HG03575 (cell line): ENCODE results near the gene IQSEC2.

Experiments used
- ATAC-seq: cut with Tn5 transposase; IDR thresholded peaks from one replicate; pipeline ENCODE4 v1.9.1; 2021; ENCODE audit not compliant: unreplicated experiment, insufficient number of reproducible peaks, low FRiP score; ENCODE audit errors: extremely low read depth

The IQSEC2 gene

GRCh38 chrX:53281321-53281822, at the start of gene IQSEC2:
TSS of gene IQSEC2 (minus strand) at chrX:53281584.
- no peak for ATAC-seq

GRCh38 chrX:53330331-53330730, 48.9 kb upstream of the IQSEC2 start:
- ATAC-seq: no peak

- no peak for ATAC-seq
Measured at GRCh38 chrX:53324803-53325202, 43.4 kb upstream of the IQSEC2 start.

GRCh38 chrX:53324085-53324484, 42.7 kb upstream of the IQSEC2 start:
- ATAC-seq: no peak

DNA sequence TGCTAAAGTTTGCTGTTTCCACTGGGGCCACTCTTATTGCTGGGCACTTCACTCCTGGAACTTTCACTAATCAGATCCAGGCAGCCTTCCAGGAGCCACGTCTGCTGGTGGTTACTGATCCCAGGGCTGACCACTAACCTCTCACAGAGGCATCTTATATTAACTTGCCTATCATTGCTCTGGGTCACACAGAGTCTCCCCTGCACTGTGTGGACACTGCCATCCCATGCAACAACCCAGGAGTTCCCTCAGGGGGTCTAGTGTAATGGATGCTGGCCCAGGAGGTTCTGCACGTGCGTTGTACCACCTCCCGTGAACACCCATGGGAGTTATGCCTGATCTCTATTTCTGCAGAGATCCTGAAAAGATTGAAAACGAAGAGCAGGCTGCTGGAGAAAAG, 41.8 kb upstream of the IQSEC2 start:
- no peak for ATAC-seq

GRCh38 chrX:53321943-53322497, 40.6 kb upstream of the IQSEC2 start:
- ATAC-seq: no peak

GRCh38 chrX:53321230-53321942, 40.0 kb upstream of the IQSEC2 start:
- ATAC-seq: no peak

- ATAC-seq: no peak
Measured at GRCh38 chrX:53320543-53321229, 39.3 kb upstream of the IQSEC2 start.

GRCh38 chrX:53319614-53320542, 38.5 kb upstream of the IQSEC2 start:
- no peak for ATAC-seq

DNA sequence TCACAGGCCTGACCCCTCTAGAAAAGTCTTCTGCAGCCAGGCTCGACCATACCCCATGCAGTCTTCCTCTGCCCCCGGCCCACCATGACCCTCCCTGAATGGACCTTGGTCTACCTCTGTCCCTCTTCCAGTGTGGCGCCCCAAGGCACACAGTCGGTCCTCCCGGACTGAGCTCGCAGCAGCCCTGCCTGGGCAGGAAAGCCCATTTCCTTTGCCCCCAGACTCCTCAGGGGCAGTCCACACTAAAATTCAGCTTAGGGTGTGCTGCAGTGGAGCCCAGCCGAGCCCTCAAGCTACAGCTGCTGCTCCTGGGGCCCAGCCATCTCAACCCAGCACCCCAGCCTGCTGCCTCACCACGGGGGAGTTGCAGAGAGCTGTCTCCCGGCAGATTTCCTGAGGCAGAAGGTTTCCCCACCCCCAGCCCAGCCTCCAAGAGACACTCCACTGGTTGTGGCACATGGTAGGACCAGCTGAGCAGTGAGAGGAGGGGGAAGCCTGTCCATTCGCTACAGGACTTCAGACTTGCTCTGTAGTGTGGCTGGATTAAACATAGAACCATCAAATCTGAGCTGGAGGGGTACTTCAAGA, 37.5 kb upstream of the IQSEC2 start:
- no peak for ATAC-seq

DNA sequence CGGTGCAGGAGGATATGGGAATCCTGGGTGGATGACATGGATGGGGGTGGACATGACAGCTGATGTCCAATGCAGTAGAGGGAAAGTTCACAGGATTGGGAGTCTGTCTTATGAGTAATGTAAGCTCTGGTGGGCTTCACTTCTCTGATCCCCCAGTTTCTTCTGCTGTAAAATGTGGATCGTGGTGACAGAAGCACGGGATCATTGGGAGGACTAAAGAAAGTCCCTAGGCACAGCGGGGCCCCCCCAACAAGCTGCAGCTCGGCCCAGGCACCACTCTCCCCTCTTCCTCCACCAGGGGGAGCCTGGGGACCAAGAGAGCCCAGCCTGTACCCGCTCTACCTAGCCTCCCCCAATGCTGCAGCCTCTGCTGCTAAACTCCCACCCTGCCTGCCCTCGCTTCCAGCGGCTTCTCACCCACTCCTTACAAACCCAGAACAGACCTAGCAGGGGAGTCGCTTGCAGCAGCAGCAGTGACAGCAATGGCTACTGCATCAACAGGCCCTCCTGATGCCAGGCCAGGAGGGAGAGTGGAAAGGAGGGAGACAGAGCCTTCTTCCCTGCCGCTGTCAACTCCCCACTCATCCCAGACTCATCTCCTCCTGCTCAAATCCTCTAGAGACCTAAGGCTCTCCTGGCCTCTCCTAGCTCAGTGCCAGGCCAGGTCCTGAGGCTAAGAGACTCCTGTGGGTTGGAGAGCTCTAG, 36.1 kb upstream of the IQSEC2 start:
- no peak for ATAC-seq

- no peak for ATAC-seq
Measured at GRCh38 chrX:53316860-53317237, 35.5 kb upstream of the IQSEC2 start.

DNA sequence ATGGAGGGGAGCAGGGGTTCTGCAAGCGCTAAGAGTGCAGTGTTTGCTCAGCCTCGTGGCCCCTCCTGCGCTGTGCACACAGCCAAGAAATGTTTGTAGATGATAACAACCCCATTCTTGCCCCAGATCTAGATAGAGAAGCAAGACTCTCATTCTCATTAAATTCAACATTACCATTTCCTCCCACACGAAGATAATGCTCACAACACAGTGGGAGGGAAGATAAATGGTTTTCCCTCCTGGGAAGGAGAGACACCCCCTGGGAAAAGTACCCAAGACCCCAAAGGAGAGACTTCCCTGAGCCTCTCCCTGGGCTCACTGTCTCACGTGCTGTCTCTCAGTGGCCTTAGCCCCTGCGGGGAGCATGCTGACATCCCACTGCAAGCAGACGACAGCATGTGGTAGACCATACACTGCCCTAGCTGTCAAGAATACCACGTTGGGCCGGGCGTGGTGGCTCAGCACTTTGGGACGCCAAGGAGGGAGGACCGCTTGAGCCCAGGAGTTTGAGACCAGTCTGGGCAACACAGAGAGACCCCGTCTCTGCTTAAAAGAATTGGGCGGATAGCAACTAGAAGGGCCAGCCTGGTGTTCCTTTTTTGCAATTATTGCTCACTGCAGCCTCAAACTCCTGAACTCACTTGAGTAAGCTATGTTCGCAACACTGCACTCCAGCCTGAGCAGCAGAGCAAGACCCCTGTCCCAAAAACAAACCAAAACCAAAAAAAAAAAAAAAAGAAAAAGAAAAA, 34.9 kb upstream of the IQSEC2 start:
- no peak for ATAC-seq

- ATAC-seq: no peak
Measured at GRCh38 chrX:53313728-53314105, 32.3 kb upstream of the IQSEC2 start.

- no peak for ATAC-seq
Measured at GRCh38 chrX:53312946-53313727, 31.8 kb upstream of the IQSEC2 start.

- no peak for ATAC-seq
Measured at GRCh38 chrX:53309837-53310236, 28.5 kb upstream of the IQSEC2 start.

DNA sequence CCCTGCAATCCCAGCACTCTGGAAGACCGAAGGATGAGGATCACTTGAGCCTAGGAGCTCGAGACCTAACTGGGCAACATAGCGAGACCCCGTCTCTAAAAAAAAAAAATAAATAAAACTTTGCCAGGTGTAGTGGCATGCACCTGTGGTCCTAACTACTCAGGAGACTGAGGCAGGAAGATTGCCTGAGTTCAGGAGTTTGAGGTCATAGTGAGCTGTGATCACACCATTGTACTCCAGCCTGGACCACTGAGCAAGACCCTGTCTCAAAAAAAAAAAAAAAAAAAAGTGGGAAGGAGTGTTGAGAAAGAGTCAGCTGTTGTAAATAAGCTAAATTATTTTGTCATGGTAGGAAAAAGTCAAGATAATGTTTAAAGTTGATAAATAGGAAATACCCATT, 27.5 kb upstream of the IQSEC2 start:
- no peak for ATAC-seq
